Left cardiac atrium (tissue), 4 donors: ENCODE results near the gene TF. TPM values are rescaled to one million over a fixed set of nuclear protein-coding genes. Genes with fewer than 3 reads are reported as not detected.

ENCODE experiments used
- ATAC-seq, 2 donors: fragments of 200-7000 bp; cut with Tn5 transposase; one replicate each; pipeline ENCODE4 v1.9.1; 2020; ENCODE audit warnings: mild to moderate bottlenecking in 2 of 2, moderate library complexity in 2 of 2
- DNase-seq: peaks from one replicate; pipeline ENCODE4 v3.0.0-alpha.2; 2020
- intact Hi-C, 2 donors: fragments of 100-400 bp; cut with DNase I; formaldehyde crosslinking; loops; one replicate each; pipeline versions ENCODE4 v1.14.1 to v1.15.1; 2022 to 2023
- total RNA-seq, 2 donors: library from RNA; stranded (reverse); fragmentation: NEBNext Ultra II Directional; extraction: Animal tissue kit (Norgen Biotek cat#: 25700); gene quantifications; one replicate each; pipeline ENCODE4 v1.2.1, GENCODE V29; 2021
- donor health status: DM: no; HTN: yes; CAD: no.
- donor health status: DM: no; HTN: yes; CAD: no; lungs with severe emphysema.
- donor health status: DM: yes; HTN: yes; CAD: no.
- donor health status: Dilated cardiomyopathy.

The TF gene
- total RNA-seq, 2 donors from 2014 or later, result 31.8 to 111 TPM

GRCh38 chr3:133792171-133792763 lies 46.1 kb downstream of the TF start:
- intact Hi-C loops, result no loop called here
- no peak for DNase-seq
- no peak for ATAC-seq

- ATAC-seq (no peak), DNase-seq (no peak)
- intact Hi-C loops, result no loop called here
These were observed 51.4 kb downstream of the TF start for GRCh38 chr3:133797396-133798105.

GRCh38 chr3:133799794-133800585 lies 53.8 kb downstream of the TF start:
- intact Hi-C loops, result loop anchor here in 1 of 2 donors (10.0 kb wide), 1 partner anchor 135 kb away; the partner anchor contains the start of gene TOPBP1
- ATAC-seq (peak in 1 of 2 donors; percentile 71), DNase-seq (no peak)

- intact Hi-C loops, result loop anchor here in 1 of 2 donors (10.0 kb wide), 1 partner anchor 139 kb away; the partner anchor contains the start of gene TOPBP1
- no peak for DNase-seq
- ATAC-seq, result no peak
These were observed 57.3 kb downstream of the TF start for GRCh38 chr3:133803469-133803868.

- no peak for ATAC-seq
- intact Hi-C loops, result loop anchor here (5.0 to 10.0 kb wide), 2 partner anchors 140 to 143 kb away; partner anchors contain the start of gene TOPBP1 (in 2 of the 2)
- no peak for DNase-seq
These were observed 58.7 kb downstream of the TF start for GRCh38 chr3:133804896-133805295.

GRCh38 chr3:133805384-133805701 lies 59.1 kb downstream of the TF start:
- DNase-seq, result no peak
- no peak for ATAC-seq
- intact Hi-C loops, result loop anchor here (5.0 to 10.0 kb wide), 2 partner anchors 141 to 143 kb away; partner anchors contain the start of gene TOPBP1 (in 2 of the 2)

- peak; percentile 97 for DNase-seq
- peak; percentile 100 for ATAC-seq
- intact Hi-C loops, result loop anchor here (5.0 to 10.0 kb wide), 2 partner anchors 141 to 144 kb away; partner anchors contain the start of gene TOPBP1 (in 2 of the 2)
These were observed 59.7 kb downstream of the TF start, which contains the start of gene SRPRB for GRCh38 chr3:133805702-133806475. SRPRB (plus strand) TSS chr3:133805815; CDS start chr3:133805849, 34 bp downstream.

- ATAC-seq, result no peak
- intact Hi-C loops, result no loop called here
These were observed 66.7 kb downstream of the TF start for GRCh38 chr3:133812872-133813271.

GRCh38 chr3:133815386-133815785 lies 69.2 kb downstream of the TF start:
- intact Hi-C loops, result loop anchor here in 1 of 2 donors (5.0 kb wide), 1 partner anchor 112 kb away; no protein-coding TSS in a partner anchor
- ATAC-seq, result no peak

More at GRCh38 chr3:133812872-133813271, 66.7 kb downstream of the TF start:
- DNase-seq, result no peak

GRCh38 chr3:133820129-133820528 lies 73.9 kb downstream of the TF start:
- ATAC-seq (no peak), DNase-seq (no peak)
- intact Hi-C loops, result loop anchor here (5.0 to 10.0 kb wide), 2 partner anchors 75 to 82 kb away; partner anchors contain the start of gene RAB6B (in 1 of the 2)

More at GRCh38 chr3:133815386-133815785, 69.2 kb downstream of the TF start:
- no peak for DNase-seq

GRCh38 chr3:133820889-133821675 lies 74.9 kb downstream of the TF start:
- intact Hi-C loops, result loop anchor here (5.0 to 10.0 kb wide), 2 partner anchors 74 to 81 kb away; partner anchors contain the start of gene RAB6B (in 1 of the 2)
- ATAC-seq, result no peak
- DNase-seq, result no peak

GRCh38 chr3:133821767-133822638 lies 75.8 kb downstream of the TF start:
- ATAC-seq (peak in 1 of 2 donors; percentile 54), DNase-seq (peak; percentile 88)

GRCh38 chr3:133824961-133825485 lies 78.8 kb downstream of the TF start:
- intact Hi-C loops, result loop anchor here (5.0 to 10.0 kb wide), 2 partner anchors 70 to 77 kb away; partner anchors contain the start of gene RAB6B (in 1 of the 2)
- ATAC-seq (no peak), DNase-seq (no peak)

More at GRCh38 chr3:133821767-133822638, 75.8 kb downstream of the TF start:
- intact Hi-C loops, result loop anchor here (5.0 to 10.0 kb wide), 2 partner anchors 73 to 80 kb away; partner anchors contain the start of gene RAB6B (in 1 of the 2)

GRCh38 chr3:133825969-133826727 lies 80.0 kb downstream of the TF start:
- DNase-seq, result no peak
- no peak for ATAC-seq
- intact Hi-C loops, result loop anchor here in 1 of 2 donors (10.0 kb wide), 1 partner anchor 69 kb away; the partner anchor contains the start of gene RAB6B

- no peak for DNase-seq
- intact Hi-C loops, result loop anchor here in 1 of 2 donors (10.0 kb wide), 1 partner anchor 68 kb away; the partner anchor contains the start of gene RAB6B
- no peak for ATAC-seq
These were observed 80.9 kb downstream of the TF start for GRCh38 chr3:133827136-133827535.
